HepG2 (cell line): ENCODE data around the gene TBC1D22A.

Source experiments
- CBX2 ChIP-seq, 2 experiments: fragments of 200-600 bp in 1 of 2; sonication (generic); formaldehyde crosslinking in 1 of 2; IDR thresholded peaks; 2 replicates each; pipeline versions ENCODE4 v1.7.0 to v1.8.1; 2018 to 2022; ENCODE audit warnings: low read depth in 2 of 2, low read length in 1 of 2, mild to moderate bottlenecking in 1 of 2, missing genetic modification reagents in 1 of 2
- JUND ChIP-seq: sonication (generic); formaldehyde crosslinking; IDR thresholded peaks from 2 replicates; pipeline ENCODE4 v1.8.0; 2022; ENCODE audit warnings: mild to moderate bottlenecking, missing genetic modification reagents
- MTA1 ChIP-seq: sonication (generic); formaldehyde crosslinking; IDR thresholded peaks from 2 replicates; pipeline ENCODE4 v1.4.0; 2020; ENCODE audit warnings: missing genetic modification reagents, mild to moderate bottlenecking, borderline replicate concordance
- RAD21 ChIP-seq: fragments of 450-650 bp; formaldehyde crosslinking; IDR thresholded peaks from 2 replicates; pipeline ENCODE4 v1.5.0; 2020; ENCODE audit warnings: mild to moderate bottlenecking
- SP1 ChIP-seq, 2 experiments: fragments of 450-650 bp in 1 of 2; sonication (generic) in 1 of 2; formaldehyde crosslinking in 1 of 2; IDR thresholded peaks; 2 replicates each; pipeline versions ENCODE4 v1.4.0 to v1.6.1; 2016 to 2020; ENCODE audit warnings: missing genetic modification reagents in 1 of 2
- USF2 ChIP-seq, 2 experiments: sonication (generic) in 1 of 2; formaldehyde crosslinking in 1 of 2; IDR thresholded peaks; 2 replicates each; pipeline versions ENCODE4 v1.5.1 to v1.6.1; 2011 to 2020; ENCODE audit warnings: borderline replicate concordance in 1 of 2, low read depth in 1 of 2, low read length in 1 of 2, mild to moderate bottlenecking in 1 of 2, missing genetic modification reagents in 1 of 2, moderate library complexity in 1 of 2
- YY1 ChIP-seq: IDR thresholded peaks from 2 replicates; pipeline ENCODE4 v1.6.1; 2011; ENCODE audit warnings: low read length, low read depth, moderate library complexity, mild to moderate bottlenecking; ENCODE audit not compliant: insufficient read depth, insufficient replicate concordance
- ZSCAN31 ChIP-seq: sonication (generic); formaldehyde crosslinking; IDR thresholded peaks from 2 replicates; pipeline ENCODE4 v1.5.0; 2020; ENCODE audit warnings: low read depth, mild to moderate bottlenecking, missing genetic modification reagents
- TF ChIP-seq, protein P1 (sequence below): sonication (generic); formaldehyde crosslinking; IDR thresholded peaks from 2 replicates; pipeline ENCODE4 v1.5.1; 2020; ENCODE audit warnings: missing genetic modification reagents, mild to moderate bottlenecking, borderline replicate concordance
- TF ChIP-seq, protein P2 (sequence below): sonication (generic); formaldehyde crosslinking; IDR thresholded peaks from 2 replicates; pipeline ENCODE4 v1.5.0; 2020; ENCODE audit warnings: mild to moderate bottlenecking, missing genetic modification reagents, moderate library complexity

DNA sequence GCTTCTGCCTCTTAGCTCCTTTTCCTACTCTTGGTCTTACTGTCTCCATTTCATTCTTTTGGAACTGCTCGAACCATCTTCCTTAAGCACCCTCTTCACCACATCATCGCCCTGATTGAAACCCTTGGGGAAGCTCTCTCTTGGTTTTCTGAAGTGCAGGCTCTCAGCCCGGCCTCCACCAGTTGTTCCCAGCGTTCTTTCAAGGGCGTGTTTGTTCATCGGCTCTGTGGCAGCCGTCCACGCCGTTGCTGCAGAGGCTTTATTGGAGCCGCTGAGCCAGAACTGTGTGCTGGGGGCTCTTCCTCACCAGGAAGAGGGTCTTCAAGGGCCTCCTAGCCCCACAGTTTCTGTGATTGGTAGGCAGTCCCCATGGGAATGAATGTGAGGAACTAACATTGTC lies 214.1 kb downstream of the TBC1D22A start:
- TF ChIP-seq MTA1 (CRISPR knock-in tag) (no peak), SP1 (IDR thresholded peaks at IDR 0.05) (no peak), SP1 (CRISPR knock-in tag; IDR thresholded peaks at IDR 0.05) (no peak), YY1 (no peak), CBX2 (IDR thresholded peaks at IDR 0.05; ENCODE audit: low read depth, low read length) (no peak), CBX2 (CRISPR knock-in tag; IDR thresholded peaks at IDR 0.05; ENCODE audit: low read depth) (no peak), RAD21 (CRISPR knock-in tag) (no peak), ZSCAN31 (CRISPR knock-in tag) (no peak), USF2 (IDR thresholded peaks at IDR 0.05; ENCODE audit: low read depth, low read length) (no peak), USF2 (CRISPR knock-in tag; IDR thresholded peaks at IDR 0.05; ENCODE audit: borderline replicate concordance) (no peak), JUND (CRISPR knock-in tag) (no peak)
- TF ChIP-seq, protein P1, sequence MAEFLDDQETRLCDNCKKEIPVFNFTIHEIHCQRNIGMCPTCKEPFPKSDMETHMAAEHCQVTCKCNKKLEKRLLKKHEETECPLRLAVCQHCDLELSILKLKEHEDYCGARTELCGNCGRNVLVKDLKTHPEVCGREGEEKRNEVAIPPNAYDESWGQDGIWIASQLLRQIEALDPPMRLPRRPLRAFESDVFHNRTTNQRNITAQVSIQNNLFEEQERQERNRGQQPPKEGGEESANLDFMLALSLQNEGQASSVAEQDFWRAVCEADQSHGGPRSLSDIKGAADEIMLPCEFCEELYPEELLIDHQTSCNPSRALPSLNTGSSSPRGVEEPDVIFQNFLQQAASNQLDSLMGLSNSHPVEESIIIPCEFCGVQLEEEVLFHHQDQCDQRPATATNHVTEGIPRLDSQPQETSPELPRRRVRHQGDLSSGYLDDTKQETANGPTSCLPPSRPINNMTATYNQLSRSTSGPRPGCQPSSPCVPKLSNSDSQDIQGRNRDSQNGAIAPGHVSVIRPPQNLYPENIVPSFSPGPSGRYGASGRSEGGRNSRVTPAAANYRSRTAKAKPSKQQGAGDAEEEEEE (CRISPR knock-in tag) = no peak
- TF ChIP-seq, protein P2, sequence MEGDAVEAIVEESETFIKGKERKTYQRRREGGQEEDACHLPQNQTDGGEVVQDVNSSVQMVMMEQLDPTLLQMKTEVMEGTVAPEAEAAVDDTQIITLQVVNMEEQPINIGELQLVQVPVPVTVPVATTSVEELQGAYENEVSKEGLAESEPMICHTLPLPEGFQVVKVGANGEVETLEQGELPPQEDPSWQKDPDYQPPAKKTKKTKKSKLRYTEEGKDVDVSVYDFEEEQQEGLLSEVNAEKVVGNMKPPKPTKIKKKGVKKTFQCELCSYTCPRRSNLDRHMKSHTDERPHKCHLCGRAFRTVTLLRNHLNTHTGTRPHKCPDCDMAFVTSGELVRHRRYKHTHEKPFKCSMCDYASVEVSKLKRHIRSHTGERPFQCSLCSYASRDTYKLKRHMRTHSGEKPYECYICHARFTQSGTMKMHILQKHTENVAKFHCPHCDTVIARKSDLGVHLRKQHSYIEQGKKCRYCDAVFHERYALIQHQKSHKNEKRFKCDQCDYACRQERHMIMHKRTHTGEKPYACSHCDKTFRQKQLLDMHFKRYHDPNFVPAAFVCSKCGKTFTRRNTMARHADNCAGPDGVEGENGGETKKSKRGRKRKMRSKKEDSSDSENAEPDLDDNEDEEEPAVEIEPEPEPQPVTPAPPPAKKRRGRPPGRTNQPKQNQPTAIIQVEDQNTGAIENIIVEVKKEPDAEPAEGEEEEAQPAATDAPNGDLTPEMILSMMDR = no peak
